GM18505 (cell line): Measurements from ENCODE around the gene ZNF544.

Source experiments
- ATAC-seq: cut with Tn5 transposase; IDR thresholded peaks from one replicate; pipeline ENCODE4 v1.9.1; 2021; ENCODE audit not compliant: unreplicated experiment
- POLR2A ChIP-seq: IDR thresholded peaks from 4 replicates; pipeline ENCODE4 v1.6.1; 2011; ENCODE audit warnings: borderline replicate concordance; ENCODE audit not compliant: insufficient read depth, insufficient read length; ENCODE audit errors: extremely low read depth

Gene ZNF544

DNA sequence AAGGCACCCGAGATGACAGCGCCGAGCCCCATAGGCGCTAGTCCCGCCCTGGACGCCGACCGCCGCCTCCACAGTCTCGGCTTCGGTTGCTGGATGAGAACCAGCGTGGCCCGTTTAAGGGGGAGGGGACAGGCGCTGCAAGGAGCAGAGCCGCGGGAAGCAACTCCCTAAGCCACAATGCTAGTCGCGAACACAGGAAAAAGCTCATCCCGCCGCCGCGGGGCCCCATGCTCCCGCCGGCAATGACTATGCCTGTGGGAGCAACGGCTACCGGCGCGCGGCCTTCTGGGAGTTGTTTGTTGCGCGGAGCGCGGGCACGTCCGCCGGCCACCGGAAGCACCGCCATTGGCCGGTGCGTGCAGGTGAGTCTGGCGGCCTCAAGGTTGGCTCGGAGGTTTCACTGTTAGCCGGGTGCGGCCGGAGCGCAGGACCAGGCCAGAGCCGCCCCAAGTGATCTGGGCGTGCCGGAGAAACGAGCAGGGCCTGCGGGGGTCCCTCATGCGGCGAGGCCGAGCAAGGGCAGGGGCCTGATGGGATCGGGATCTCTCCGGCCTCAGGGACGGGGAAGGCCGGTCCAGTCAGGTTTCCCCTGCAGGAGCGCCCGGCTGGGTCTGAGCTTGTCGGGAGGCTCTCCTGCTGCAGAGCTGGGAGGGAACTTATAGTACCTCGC lies at the start of gene ZNF544:
ZNF544 (plus strand) TSS at position 330 of the 670 bp plus-strand sequence. CDS start 15,110 bp downstream, outside the sequence.
- peak; percentile 94 for TF ChIP-seq POLR2A
- peak; percentile 82 for ATAC-seq

DNA sequence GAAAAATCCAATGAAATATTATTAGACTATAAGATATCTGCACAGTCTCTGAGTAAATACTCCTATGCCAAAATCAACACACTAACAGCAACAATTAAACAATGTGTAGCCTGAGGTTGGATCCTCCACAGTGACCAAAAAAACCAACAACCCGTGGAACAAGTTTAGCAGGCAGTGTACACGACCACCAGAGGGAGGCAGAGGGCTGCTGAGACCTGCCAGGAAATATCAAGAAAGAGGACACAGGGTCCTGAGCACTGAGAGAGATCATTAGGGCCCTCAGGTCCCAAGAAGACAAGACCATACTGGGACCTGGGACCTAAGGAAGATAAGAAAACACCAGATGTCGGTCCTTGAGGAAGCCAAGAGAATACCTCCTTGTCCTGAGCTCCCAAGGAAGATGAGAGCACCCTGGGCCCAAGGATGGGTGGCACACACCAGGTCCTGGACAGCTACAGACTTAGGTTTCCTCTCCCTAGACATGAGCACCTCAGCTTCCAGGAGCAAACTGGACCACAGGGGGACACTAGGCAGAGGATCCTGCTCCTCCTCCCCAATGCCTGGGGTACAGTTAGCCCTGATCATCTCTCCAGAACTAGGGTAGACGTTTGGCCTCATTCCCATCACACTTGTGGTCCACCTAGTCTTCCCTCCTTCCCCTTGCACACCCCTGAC lies 46.7 kb upstream of the ZNF544 start:
- no peak for TF ChIP-seq POLR2A
- no peak for ATAC-seq

DNA sequence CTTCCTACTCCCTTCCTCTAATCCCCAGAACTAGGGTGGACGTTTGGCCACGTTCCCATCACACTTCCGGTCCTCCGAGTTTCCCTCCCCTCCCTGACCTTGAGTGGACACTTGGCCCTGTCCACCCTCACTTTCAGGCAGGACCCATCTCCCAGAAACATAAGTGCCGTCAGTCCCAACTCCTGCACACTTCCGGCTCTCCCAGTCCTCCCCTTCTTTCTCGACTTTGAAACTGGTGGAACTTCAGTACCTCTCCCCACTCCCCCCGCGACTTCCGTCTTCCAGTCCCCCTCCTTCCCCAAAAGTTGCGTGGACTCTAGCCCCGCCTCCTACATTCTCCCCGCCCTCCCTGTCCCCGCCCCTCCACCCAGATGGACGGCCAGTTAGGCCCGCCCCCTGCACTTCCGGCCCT lies 46.1 kb upstream of the ZNF544 start:
- ATAC-seq = no peak

GRCh38 chr19:58182989-58183816 lies 45.5 kb upstream of the ZNF544 start, which contains the start of gene ZNF274:
ZNF274 (plus strand) TSS chr19:58183061; CDS start chr19:58183966, 905 bp downstream.
- peak; percentile 84 for TF ChIP-seq POLR2A
- ATAC-seq = peak; percentile 92

More for the DNA sequence above, 46.1 kb upstream of the ZNF544 start:
- TF ChIP-seq POLR2A = no peak

- ATAC-seq = peak; percentile 12
These were observed 44.9 kb upstream of the ZNF544 start for GRCh38 chr19:58183817-58184215.

DNA sequence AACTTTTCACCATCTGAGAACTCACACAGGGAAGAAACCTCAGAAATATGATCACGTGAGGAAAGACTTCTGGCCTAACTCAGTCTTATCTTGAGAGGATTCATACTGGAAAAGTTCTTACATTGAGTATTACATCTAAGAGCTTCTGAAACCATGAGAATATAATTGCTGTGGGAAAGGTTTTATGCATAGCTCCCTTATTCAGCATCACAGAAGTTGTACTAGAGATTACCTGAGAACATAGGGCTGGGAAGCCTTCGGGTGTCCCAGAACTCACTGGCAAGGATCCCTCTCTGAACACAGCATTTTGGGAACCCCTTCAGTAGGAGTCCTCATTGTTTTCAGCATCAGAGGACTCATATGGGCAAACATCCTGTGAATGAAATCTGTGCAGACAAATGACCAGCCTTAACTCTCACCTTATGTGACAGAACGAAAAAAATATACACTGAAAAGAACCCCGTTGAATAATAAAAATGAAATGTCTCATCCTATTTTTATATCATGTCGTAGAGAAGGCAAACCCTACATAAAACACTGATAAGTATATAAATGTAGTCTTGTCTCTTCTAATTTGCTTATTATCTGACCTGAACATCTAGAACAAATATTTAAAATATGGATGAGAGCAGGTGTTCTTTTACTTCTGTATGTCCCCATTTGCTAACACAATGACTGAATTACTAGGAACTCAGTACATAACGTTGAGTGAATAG lies 31.7 kb upstream of the ZNF544 start:
- no peak for TF ChIP-seq POLR2A
- no peak for ATAC-seq

More at GRCh38 chr19:58183817-58184215, 44.9 kb upstream of the ZNF544 start:
- no peak for TF ChIP-seq POLR2A

GRCh38 chr19:58203814-58204475 lies 24.8 kb upstream of the ZNF544 start:
- no peak for TF ChIP-seq POLR2A
- ATAC-seq = no peak

DNA sequence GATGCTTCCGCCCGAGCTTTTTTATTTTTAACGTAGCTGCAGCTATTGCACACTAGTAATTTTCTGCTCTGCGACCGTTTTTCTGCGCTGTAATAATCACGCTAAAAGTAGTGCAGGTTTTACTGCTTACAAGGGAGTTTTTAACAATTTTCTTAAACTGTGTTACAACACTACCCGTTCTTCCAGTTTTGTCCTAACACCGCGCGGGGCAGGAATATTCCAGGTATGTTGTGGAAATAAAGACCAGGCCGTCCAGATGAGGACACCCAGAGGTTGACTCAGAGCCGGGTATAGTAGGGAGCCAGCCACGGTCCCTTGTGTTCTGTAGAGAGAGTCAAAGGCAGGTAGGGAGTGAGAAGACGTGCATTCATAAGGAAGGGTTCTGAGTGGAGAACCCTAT lies 24.1 kb upstream of the ZNF544 start:
- TF ChIP-seq POLR2A = no peak
- no peak for ATAC-seq

DNA sequence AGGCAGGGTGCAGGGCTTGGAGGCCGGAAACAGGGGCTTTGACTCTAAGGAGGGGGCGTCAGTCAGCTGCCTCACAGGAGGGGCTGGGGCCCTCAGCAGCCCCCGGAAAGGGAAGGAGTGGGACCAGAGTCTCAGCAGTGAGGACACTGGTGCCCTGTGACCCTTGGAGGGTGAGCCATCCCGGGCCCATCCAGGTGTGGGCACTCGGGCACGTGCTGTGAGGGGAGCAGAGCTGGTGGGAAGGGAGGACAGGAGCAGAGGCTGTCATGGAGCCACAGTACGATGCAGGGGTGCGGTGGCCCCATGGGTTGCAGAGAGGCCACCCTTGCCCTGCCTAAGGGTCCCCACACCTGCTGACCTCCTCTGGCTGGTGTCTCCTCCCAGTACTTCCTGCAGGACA lies 19.1 kb upstream of the ZNF544 start:
- TF ChIP-seq POLR2A = no peak
- no peak for ATAC-seq

GRCh38 chr19:58212336-58213074 lies 16.2 kb upstream of the ZNF544 start:
- TF ChIP-seq POLR2A = no peak
- ATAC-seq = no peak

GRCh38 chr19:58213075-58213369 lies 15.7 kb upstream of the ZNF544 start:
- TF ChIP-seq POLR2A = no peak
- ATAC-seq = no peak

GRCh38 chr19:58217069-58217481 lies 11.6 kb upstream of the ZNF544 start:
- no peak for ATAC-seq
- no peak for TF ChIP-seq POLR2A
